ENCODE results near the gene UNC13A. TPM values are rescaled to one million over a fixed set of nuclear protein-coding genes. Genes with fewer than 3 reads are reported as not detected.

UNC13A gene
- total RNA-seq, 1 donor from 2014 or later: 2.1 TPM

- Mint-ChIP-seq H3K4me1 (ENCODE audit: low read depth) (peaks cover 21% of the 10 kb centered on the region), H3K9me3 (ENCODE audit: low read depth) (no peaks in the 10 kb centered on the region), H3K27ac (ENCODE audit: unreplicated experiment) (no peak overlapping the region), H3K36me3 (ENCODE audit: low read depth) (no peaks in the 10 kb centered on the region), H3K27me3 (ENCODE audit: low read depth) (peaks cover 8% of the 10 kb centered on the region), H3K4me3 (ENCODE audit: unreplicated experiment) (peak overlapping the region; percentile 55)
- TF ChIP-seq, protein P1, sequence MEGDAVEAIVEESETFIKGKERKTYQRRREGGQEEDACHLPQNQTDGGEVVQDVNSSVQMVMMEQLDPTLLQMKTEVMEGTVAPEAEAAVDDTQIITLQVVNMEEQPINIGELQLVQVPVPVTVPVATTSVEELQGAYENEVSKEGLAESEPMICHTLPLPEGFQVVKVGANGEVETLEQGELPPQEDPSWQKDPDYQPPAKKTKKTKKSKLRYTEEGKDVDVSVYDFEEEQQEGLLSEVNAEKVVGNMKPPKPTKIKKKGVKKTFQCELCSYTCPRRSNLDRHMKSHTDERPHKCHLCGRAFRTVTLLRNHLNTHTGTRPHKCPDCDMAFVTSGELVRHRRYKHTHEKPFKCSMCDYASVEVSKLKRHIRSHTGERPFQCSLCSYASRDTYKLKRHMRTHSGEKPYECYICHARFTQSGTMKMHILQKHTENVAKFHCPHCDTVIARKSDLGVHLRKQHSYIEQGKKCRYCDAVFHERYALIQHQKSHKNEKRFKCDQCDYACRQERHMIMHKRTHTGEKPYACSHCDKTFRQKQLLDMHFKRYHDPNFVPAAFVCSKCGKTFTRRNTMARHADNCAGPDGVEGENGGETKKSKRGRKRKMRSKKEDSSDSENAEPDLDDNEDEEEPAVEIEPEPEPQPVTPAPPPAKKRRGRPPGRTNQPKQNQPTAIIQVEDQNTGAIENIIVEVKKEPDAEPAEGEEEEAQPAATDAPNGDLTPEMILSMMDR (IDR thresholded peaks at IDR 0.05): no peak
- no peak for DNase-seq (ENCODE audit: low spot score)
Observed at GRCh38 chr19:17686592-17687024, 1.5 kb downstream of the UNC13A start.

- no peak overlapping the region for H3K27ac Mint-ChIP-seq (ENCODE audit: unreplicated experiment)
- DNase-seq (ENCODE audit: low spot score): no peak
- TF ChIP-seq, protein P1 (IDR thresholded peaks at IDR 0.05): no peak
- H3K36me3 Mint-ChIP-seq (ENCODE audit: low read depth): no peaks in the 10 kb centered on the region
- H3K4me1 Mint-ChIP-seq (ENCODE audit: low read depth): peaks cover 25% of the 10 kb centered on the region
- H3K27me3 Mint-ChIP-seq (ENCODE audit: low read depth): peaks cover 8% of the 10 kb centered on the region
- H3K4me3 Mint-ChIP-seq (ENCODE audit: unreplicated experiment): peak overlapping the region; percentile 55
- H3K9me3 Mint-ChIP-seq (ENCODE audit: low read depth): no peaks in the 10 kb centered on the region
Observed at GRCh38 chr19:17686023-17686521, 2.1 kb downstream of the UNC13A start.

GRCh38 chr19:17685451-17686022 is 2.6 kb downstream of the UNC13A start:
- peak overlapping the region; percentile 9 for H3K4me3 Mint-ChIP-seq (ENCODE audit: unreplicated experiment)

GRCh38 chr19:17684256-17684655 is 3.9 kb downstream of the UNC13A start:
- Mint-ChIP-seq H3K27ac (ENCODE audit: unreplicated experiment) (no peak overlapping the region), H3K36me3 (ENCODE audit: low read depth) (no peaks in the 10 kb centered on the region), H3K27me3 (ENCODE audit: low read depth) (peaks cover 6% of the 10 kb centered on the region), H3K9me3 (ENCODE audit: low read depth) (no peaks in the 10 kb centered on the region), H3K4me3 (ENCODE audit: unreplicated experiment) (no peak overlapping the region), H3K4me1 (ENCODE audit: low read depth) (peaks cover 42% of the 10 kb centered on the region)
- TF ChIP-seq, protein P1 (IDR thresholded peaks at IDR 0.05): no peak
- DNase-seq (ENCODE audit: low spot score): no peak

More at GRCh38 chr19:17685451-17686022, 2.6 kb downstream of the UNC13A start:
- H3K27me3 Mint-ChIP-seq (ENCODE audit: low read depth): peaks cover 6% of the 10 kb centered on the region
- no peaks in the 10 kb centered on the region for H3K9me3 Mint-ChIP-seq (ENCODE audit: low read depth)
- no peak for DNase-seq (ENCODE audit: low spot score)
- H3K36me3 Mint-ChIP-seq (ENCODE audit: low read depth): no peaks in the 10 kb centered on the region
- TF ChIP-seq, protein P1 (IDR thresholded peaks at IDR 0.05): no peak
- H3K4me1 Mint-ChIP-seq (ENCODE audit: low read depth): peaks cover 29% of the 10 kb centered on the region
- no peak overlapping the region for H3K27ac Mint-ChIP-seq (ENCODE audit: unreplicated experiment)

GRCh38 chr19:17683078-17683477 is 5.1 kb downstream of the UNC13A start:
- TF ChIP-seq, protein P1 (IDR thresholded peaks at IDR 0.05): no peak
- DNase-seq (ENCODE audit: low spot score): no peak
- Mint-ChIP-seq H3K4me3 (ENCODE audit: unreplicated experiment) (no peak overlapping the region), H3K36me3 (ENCODE audit: low read depth) (no peaks in the 10 kb centered on the region), H3K9me3 (ENCODE audit: low read depth) (no peaks in the 10 kb centered on the region), H3K27me3 (ENCODE audit: low read depth) (peaks cover 3% of the 10 kb centered on the region), H3K4me1 (ENCODE audit: low read depth) (peaks cover 45% of the 10 kb centered on the region), H3K27ac (ENCODE audit: unreplicated experiment) (no peak overlapping the region)
